HepG2 (cell line): ENCODE results near the gene ZNF225. TPM values are rescaled to one million over a fixed set of nuclear protein-coding genes. Genes with fewer than 3 reads are reported as not detected.

Source experiments
- ATAC-seq: fragments of 200-7000 bp; cut with Tn5 transposase; 3 replicates; pipeline ENCODE4 v1.9.1; 2020; ENCODE audit warnings: mild to moderate bottlenecking, moderate library complexity
- BruUV-seq: library from RNA; stranded (reverse); fragments of 400-500 nt; replicated peaks from 2 replicates; lab custom pipeline; 2021; lab: Mats Ljungman, UMichigan
- CTCF ChIA-PET: fragments of 300-600 bp; formaldehyde crosslinking; extraction: SDS; loops from one replicate; lab custom pipeline; 2021; ENCODE audit warnings: low total read pairs, inconsistent platforms, low intra/inter-chr PET ratio; lab: Yijun Ruan, JAX
- POLR2A ChIA-PET: fragments of 350-600 bp; sonication (Branson Sonifier 250); formaldehyde crosslinking; loops from one replicate; lab custom pipeline; 2020; ENCODE audit warnings: antibody characterized with exemption, inconsistent platforms; lab: Yijun Ruan, JAX
- DNase-seq: peaks from one replicate; pipeline ENCODE4 v3.0.0-alpha.2; 2015; ENCODE audit warnings: low spot score
- FAIRE-seq: peaks from 3 replicates; lab custom pipeline; 2011; peaks lifted over from hg19 to GRCh38; lab: Jason Lieb, UNC
- H2AFZ ChIP-seq: one replicate; pipeline ENCODE4 v1.6.1; 2011; ENCODE audit warnings: low read length, inconsistent platforms
- H3K27ac ChIP-seq: fragments of 300-600 bp; 3 replicates; pipeline ENCODE4 v1.8.0; 2011; ENCODE audit warnings: mixed run types, mild to moderate bottlenecking, mixed read lengths, low read length, inconsistent platforms; ENCODE audit not compliant: insufficient read depth; ENCODE audit errors: extremely low read length
- H3K27me3 ChIP-seq, 2 experiments: fragments of 200-600 bp in 1 of 2; 2 replicates in 1 of 2; 3 replicates in 1 of 2; pipeline versions ENCODE4 v1.6.0 to v1.8.0; 2011; ENCODE audit warnings: low read length in 2 of 2, mild to moderate bottlenecking in 2 of 2, moderate library complexity in 2 of 2, inconsistent platforms in 1 of 2; ENCODE audit not compliant: insufficient read depth in 2 of 2, control insufficient read depth in 1 of 2
- H3K36me3 ChIP-seq, 2 experiments: fragments of 200-600 bp in 1 of 2; replicated peaks in 1 of 2; 2 replicates in 1 of 2; 3 replicates in 1 of 2; pipeline versions ENCODE4 v1.5.1 to v1.8.0; 2011; ENCODE audit warnings: low read length in 2 of 2, inconsistent platforms in 1 of 2; ENCODE audit not compliant: insufficient read depth in 2 of 2, control insufficient read depth in 1 of 2
- H3K4me1 ChIP-seq: 2 replicates; pipeline ENCODE4 v1.5.1; 2012; ENCODE audit warnings: low read length, inconsistent platforms; ENCODE audit not compliant: insufficient read depth
- H3K4me2 ChIP-seq: 2 replicates; pipeline ENCODE4 v1.6.0; 2011; ENCODE audit warnings: low read depth, low read length, inconsistent platforms
- H3K4me3 ChIP-seq, 3 experiments: fragments of 200-600 bp in 1 of 3; sonication (generic), shearing (Covaris generic) in 1 of 3; replicated peaks in 1 of 3; 2 replicates each; pipeline ENCODE4 v1.5.1; 2011 to 2016; ENCODE audit warnings: low read length in 3 of 3, inconsistent platforms in 2 of 3, low read depth in 2 of 3, mild to moderate bottlenecking in 2 of 3, control low read depth in 1 of 3, mixed read lengths in 1 of 3; ENCODE audit not compliant: insufficient read depth in 1 of 3
- H3K79me2 ChIP-seq: one replicate; pipeline ENCODE4 v1.6.1; 2011; ENCODE audit warnings: low read length, inconsistent platforms; ENCODE audit not compliant: insufficient read depth
- H3K9ac ChIP-seq: 2 replicates; pipeline ENCODE4 v1.6.0; 2011; ENCODE audit warnings: mild to moderate bottlenecking, low read depth, low read length, inconsistent platforms; ENCODE audit not compliant: insufficient read depth
- H3K9me3 ChIP-seq: 2 replicates; pipeline ENCODE4 v1.5.1; 2012; ENCODE audit warnings: mild to moderate bottlenecking, low read length
- H4K20me1 ChIP-seq: 2 replicates; pipeline ENCODE4 v1.6.0; 2011; ENCODE audit warnings: inconsistent platforms, mild to moderate bottlenecking, low read length, moderate library complexity; ENCODE audit not compliant: insufficient read depth
- ADNP ChIP-seq: sonication (generic); formaldehyde crosslinking; IDR thresholded peaks from 2 replicates; pipeline ENCODE4 v1.4.0; 2020; ENCODE audit warnings: missing genetic modification reagents
- ATF2 ChIP-seq: sonication (generic); formaldehyde crosslinking; IDR thresholded peaks from 2 replicates; pipeline ENCODE4 v1.4.0; 2020; ENCODE audit warnings: missing genetic modification reagents
- IKZF4 ChIP-seq: sonication (generic); formaldehyde crosslinking; IDR thresholded peaks from 2 replicates; pipeline ENCODE4 v1.5.1; 2020; ENCODE audit warnings: borderline replicate concordance, mild to moderate bottlenecking, low read depth, missing genetic modification reagents; ENCODE audit errors: not compliant biosample characterization
- KLF15 ChIP-seq: sonication (generic); formaldehyde crosslinking; IDR thresholded peaks from 2 replicates; pipeline ENCODE4 v1.8.1; 2023; ENCODE audit warnings: borderline replicate concordance, mild to moderate bottlenecking, inconsistent platforms, missing genetic modification reagents, mixed read lengths
- NR0B2 ChIP-seq: sonication (generic); formaldehyde crosslinking; IDR thresholded peaks from 2 replicates; pipeline ENCODE4 v1.4.0; 2020; ENCODE audit warnings: mild to moderate bottlenecking, missing genetic modification reagents
- PBX2 ChIP-seq: IDR thresholded peaks from 2 replicates; pipeline ENCODE4 v1.6.1; 2016; ENCODE audit warnings: control low read depth
- WGBS: methylation state at CpG from one replicate; pipeline ENCODE4 v1.1.6; 2017; ENCODE audit warnings: low lambda C conversion rate; 5-methylcytosine and 5-hydroxymethylcytosine counted together
- in situ Hi-C: cut with HindIII; loops from 2 replicates; pipeline ENCODE4 v1.10.0; 2017; ENCODE audit warnings: low pct_unique_long_range_greater_than_20kb; ENCODE audit not compliant: extremely low pct_ligation_motif_present
- intact Hi-C: fragments of 100-400 bp; cut with micrococcal nuclease; formaldehyde crosslinking; loops from one replicate; pipeline ENCODE4 v1.10.0; 2022; ENCODE audit not compliant: unreplicated experiment
- polyA plus RNA-seq, 8 experiments: library from polyadenylated mRNA; depleted of rRNA in 3 of 8; stranded (reverse) in 7 of 8; unstranded in 1 of 8; fragments of >200 nt; fragmentation: Illumina TruSeq in 4 of 8; extraction: Trizol in 4 of 8; gene quantifications; 2 replicates each; pipeline versions ENCODE4 v1.2.1 to v1.2.3, GENCODE V29; 2011 to 2016; ENCODE audit warnings: low read depth in 4 of 8, missing spikeins in 1 of 8, mixed read lengths in 1 of 8; ENCODE audit not compliant: insufficient read depth in 1 of 8
- total RNA-seq, 5 experiments: library from RNA; depleted of rRNA; stranded (reverse); fragments of >200 nt; fragmentation: Illumina TruSeq; extraction: Trizol; gene quantifications; 2 replicates each; pipeline ENCODE4 v1.2.3, GENCODE V29; 2016; ENCODE audit warnings: low read depth in 1 of 5

ZNF225 gene
- total and polyA plus RNA-seq, 2 of the 13 experiments (the other 11 are each of a cell fraction or from before 2014, with no cell fraction given): 0.87 to 3.3 TPM

- no peak overlapping the region for H2AFZ ChIP-seq
- H4K20me1 ChIP-seq: no peaks in the 10 kb centered on the region
- TF ChIP-seq ATF2 (CRISPR knock-in tag): no peak
- no peak for TF ChIP-seq NR0B2 (CRISPR knock-in tag)
- TF ChIP-seq PBX2: no peak
- no peak for TF ChIP-seq IKZF4
- no peak for TF ChIP-seq KLF15 (CRISPR knock-in tag)
- TF ChIP-seq ADNP: no peak
- 97% methylated on average over 4 of the region's 4 CpGs for WGBS
- BruUV-seq: TSS peak; percentile 35
- in situ Hi-C loops (no loop called here), intact Hi-C loops (no loop called here)
- ChIA-PET POLR2A (no interaction called here), CTCF (no interaction called here)
- no peaks in the 10 kb centered on the region for H3K27me3 ChIP-seq
- H3K4me2 ChIP-seq: no peak overlapping the region
- H3K9ac ChIP-seq: no peak overlapping the region
- ATAC-seq: no peak
- peaks cover 13 to 38% of the 10 kb centered on the region in 2 experiments; a peak in 4 of 5 replicates for H3K36me3 ChIP-seq
- FAIRE-seq: no peak
- no peak overlapping the region for H3K4me3 ChIP-seq
- H3K4me1 ChIP-seq: no peaks in the 10 kb centered on the region
- H3K79me2 ChIP-seq: no peaks in the 10 kb centered on the region
- no peaks in the 10 kb centered on the region for H3K9me3 ChIP-seq
- DNase-seq: no peak
- no peak overlapping the region for H3K27ac ChIP-seq
Observed at GRCh38 chr19:44149776-44150175, 36.6 kb downstream of the ZNF225 start.
